Hematopoietic multipotent progenitor cell treated with erythropoietin and hydrocortisone succinate and interleukin-3 and kit ligand, for 4 days (in vitro differentiated cells): ENCODE data around the gene C20orf96.
"Not testable (repeated sequence)": the region's sequence is repeated elsewhere in the genome, so short reads cannot be mapped to it uniquely, and the experiment has no call there.

Experiments
- DNase-seq: peaks from one replicate; pipeline ENCODE4 v3.0.0-alpha.2; 2015

Gene C20orf96

GRCh38 chr20:290084-290831 is at the start of gene C20orf96:
TSS of gene C20orf96 (minus strand) at chr20:290750. CDS start at chr20:290610, 140 bp downstream.
- peak; percentile 98 for DNase-seq

GRCh38 chr20:336040-336439 is 45.5 kb upstream of the C20orf96 start:
- not testable (repeated sequence) for DNase-seq

- DNase-seq, result no peak
Measured at GRCh38 chr20:334578-334977, 44.0 kb upstream of the C20orf96 start.

- peak; percentile 93 for DNase-seq
Measured at GRCh38 chr20:330233-331149, 39.9 kb upstream of the C20orf96 start.

GRCh38 chr20:329851-330232 is 39.3 kb upstream of the C20orf96 start:
- DNase-seq, result no peak

- peak; percentile 17 for DNase-seq
Measured at GRCh38 chr20:328975-329695, 38.6 kb upstream of the C20orf96 start.

GRCh38 chr20:328027-328974 is 37.8 kb upstream of the C20orf96 start:
- peak; percentile 11 for DNase-seq

GRCh38 chr20:327186-328026 is 36.9 kb upstream of the C20orf96 start:
- DNase-seq, result peak; percentile 97

- peak; percentile 62 for DNase-seq
Measured at GRCh38 chr20:326645-327185, 36.2 kb upstream of the C20orf96 start.

GRCh38 chr20:325889-326644 is 35.5 kb upstream of the C20orf96 start:
- peak; percentile 85 for DNase-seq

- peak; percentile 97 for DNase-seq
Measured at GRCh38 chr20:325045-325888, 34.7 kb upstream of the C20orf96 start, which contains the start of gene SOX12. TSS of gene SOX12 (plus strand) at chr20:325552. CDS start at chr20:325925, 373 bp downstream.

- peak; percentile 96 for DNase-seq
Measured at GRCh38 chr20:324177-325044, 33.9 kb upstream of the C20orf96 start.

- no peak for DNase-seq
Measured at GRCh38 chr20:316316-317068, 25.9 kb upstream of the C20orf96 start.

GRCh38 chr20:313948-314347 is 23.4 kb upstream of the C20orf96 start:
- DNase-seq, result no peak

GRCh38 chr20:313402-313801 is 22.9 kb upstream of the C20orf96 start:
- DNase-seq, result no peak

GRCh38 chr20:312866-313265 is 22.3 kb upstream of the C20orf96 start:
- DNase-seq, result no peak

GRCh38 chr20:312067-312466 is 21.5 kb upstream of the C20orf96 start:
- DNase-seq, result no peak
